Fibroblast of the aortic adventitia (primary cell): Measurements from ENCODE around the gene CCDC188. TPM values are rescaled to one million over a fixed set of nuclear protein-coding genes. Genes with fewer than 3 reads are reported as not detected.

Experiments
- DNase-seq: peaks from one replicate; pipeline ENCODE4 v3.0.0-alpha.2; 2010; ENCODE audit warnings: low read depth
- H3K4me3 ChIP-seq: 2 replicates; pipeline ENCODE4 v1.5.1; 2011; ENCODE audit warnings: low read depth, mild to moderate bottlenecking, control low read depth, low read length, moderate library complexity
- total RNA-seq: library from RNA; depleted of rRNA; stranded (reverse); fragments of >200 nt; gene quantifications from 2 replicates; pipeline ENCODE4 v1.2.3, GENCODE V29; 2012; ENCODE audit warnings: low replicate concordance
- TF ChIP-seq, protein P1 (sequence below): IDR thresholded peaks from 2 replicates; pipeline ENCODE4 v1.5.1; 2011; ENCODE audit warnings: mild to moderate bottlenecking, low read length, control low read depth, inconsistent platforms; ENCODE audit not compliant: insufficient read depth

The CCDC188 gene
- total RNA-seq, 1 donor: 0.45 TPM

DNA sequence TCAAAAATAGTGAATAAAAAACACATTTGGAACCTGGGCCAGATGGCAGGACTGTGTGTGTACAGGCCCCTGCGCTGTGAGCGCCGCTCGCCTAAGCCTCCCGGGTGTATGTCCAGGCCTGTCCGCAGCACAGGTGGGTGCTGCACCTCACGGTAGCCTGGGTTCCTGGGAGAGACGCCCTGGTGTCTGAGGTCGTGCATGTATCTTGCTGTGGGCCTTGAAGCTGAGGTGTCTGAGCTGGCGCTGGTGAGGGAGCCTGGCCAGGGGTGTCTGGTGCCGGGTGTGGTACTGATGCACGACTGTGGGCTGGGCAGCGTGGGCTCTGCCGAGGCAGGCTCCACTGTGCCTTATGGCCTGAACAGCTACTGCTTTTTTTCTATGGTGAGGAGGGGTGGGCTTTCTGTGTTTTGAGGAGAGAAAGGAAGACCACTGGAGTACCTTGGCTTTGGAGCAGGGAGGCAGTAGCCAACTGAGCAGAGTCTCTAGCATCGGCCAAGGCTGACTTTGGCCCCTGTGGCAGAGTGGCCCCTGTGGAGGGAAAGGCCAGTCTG lies 23.5 kb downstream of the CCDC188 start:
- no peak for DNase-seq
- TF ChIP-seq, protein P1, sequence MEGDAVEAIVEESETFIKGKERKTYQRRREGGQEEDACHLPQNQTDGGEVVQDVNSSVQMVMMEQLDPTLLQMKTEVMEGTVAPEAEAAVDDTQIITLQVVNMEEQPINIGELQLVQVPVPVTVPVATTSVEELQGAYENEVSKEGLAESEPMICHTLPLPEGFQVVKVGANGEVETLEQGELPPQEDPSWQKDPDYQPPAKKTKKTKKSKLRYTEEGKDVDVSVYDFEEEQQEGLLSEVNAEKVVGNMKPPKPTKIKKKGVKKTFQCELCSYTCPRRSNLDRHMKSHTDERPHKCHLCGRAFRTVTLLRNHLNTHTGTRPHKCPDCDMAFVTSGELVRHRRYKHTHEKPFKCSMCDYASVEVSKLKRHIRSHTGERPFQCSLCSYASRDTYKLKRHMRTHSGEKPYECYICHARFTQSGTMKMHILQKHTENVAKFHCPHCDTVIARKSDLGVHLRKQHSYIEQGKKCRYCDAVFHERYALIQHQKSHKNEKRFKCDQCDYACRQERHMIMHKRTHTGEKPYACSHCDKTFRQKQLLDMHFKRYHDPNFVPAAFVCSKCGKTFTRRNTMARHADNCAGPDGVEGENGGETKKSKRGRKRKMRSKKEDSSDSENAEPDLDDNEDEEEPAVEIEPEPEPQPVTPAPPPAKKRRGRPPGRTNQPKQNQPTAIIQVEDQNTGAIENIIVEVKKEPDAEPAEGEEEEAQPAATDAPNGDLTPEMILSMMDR: no peak
- no peak overlapping the region for H3K4me3 ChIP-seq

GRCh38 chr22:20126284-20127029 lies 24.4 kb downstream of the CCDC188 start:
- H3K4me3 ChIP-seq: no peak overlapping the region
- DNase-seq: no peak
- TF ChIP-seq, protein P1: no peak

GRCh38 chr22:20125201-20126174 lies 25.4 kb downstream of the CCDC188 start:
- DNase-seq: no peak

DNA sequence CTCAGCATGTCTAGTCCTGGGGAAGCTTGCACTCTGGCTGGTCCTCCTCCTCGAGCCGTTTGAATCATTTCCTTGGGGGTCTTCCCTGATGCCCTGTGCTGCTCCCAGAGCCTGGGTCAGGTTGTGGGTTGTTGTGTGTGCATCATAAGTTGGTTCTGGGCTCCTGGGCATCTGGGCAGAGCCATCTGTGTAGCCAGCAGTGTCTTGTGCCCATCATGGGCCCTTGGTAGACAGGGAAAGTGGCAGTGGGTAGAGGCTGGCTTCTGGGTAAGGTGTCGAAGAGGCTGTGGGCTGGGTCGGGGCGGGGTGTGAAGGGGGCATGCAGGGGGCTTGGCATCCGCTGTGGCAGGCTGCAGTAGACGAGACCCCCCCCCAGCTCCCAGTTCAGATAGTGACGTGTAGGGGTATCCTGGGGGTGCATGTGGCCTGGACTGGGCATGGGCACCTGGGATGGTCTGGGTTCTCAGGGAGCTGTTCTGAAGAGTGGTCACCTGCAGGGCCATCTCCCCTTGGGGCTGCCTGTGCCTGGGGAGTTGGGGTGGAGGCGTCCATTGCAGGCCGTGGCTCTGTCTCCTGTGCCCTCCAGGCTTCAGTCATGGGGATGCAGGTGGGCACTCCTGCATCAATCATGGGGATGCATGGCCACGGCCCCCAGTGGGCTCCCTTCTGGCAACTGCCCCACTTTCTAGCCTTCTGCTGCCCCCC lies 26.6 kb downstream of the CCDC188 start:
- TF ChIP-seq, protein P1: no peak
- no peak overlapping the region for H3K4me3 ChIP-seq
- DNase-seq: no peak

More at GRCh38 chr22:20125201-20126174, 25.4 kb downstream of the CCDC188 start:
- no peak overlapping the region for H3K4me3 ChIP-seq
- TF ChIP-seq, protein P1: no peak

- DNase-seq: no peak
- H3K4me3 ChIP-seq: no peak overlapping the region
Measured at GRCh38 chr22:20123366-20124082, 27.3 kb downstream of the CCDC188 start.

More at GRCh38 chr22:20123366-20124082, 27.3 kb downstream of the CCDC188 start:
- TF ChIP-seq, protein P1: no peak
